DOHH2 (cell line): Measurements from ENCODE around the gene ACTRT3.

ENCODE experiments used
- H3F3A ChIP-seq: fragments of 200-600 bp; sonication (generic), shearing (Covaris generic); 2 replicates; pipeline ENCODE4 v1.6.0; 2016; ENCODE audit warnings: antibody characterized with exemption, mild to moderate bottlenecking; ENCODE audit not compliant: control insufficient read depth, insufficient read depth
- H3K27ac ChIP-seq: fragments of 200-600 bp; sonication (generic); 2 replicates; pipeline ENCODE4 v1.5.1; 2014; ENCODE audit warnings: low read depth, mild to moderate bottlenecking, low read length, moderate library complexity
- H3K27me3 ChIP-seq: fragments of 200-600 bp; sonication (generic); 2 replicates; pipeline ENCODE4 v1.6.1; 2014; ENCODE audit warnings: mild to moderate bottlenecking, low read length, mixed read lengths; ENCODE audit not compliant: control insufficient read depth
- H3K36me3 ChIP-seq: fragments of 200-600 bp; sonication (generic); 2 replicates; pipeline ENCODE4 v1.6.1; 2014; ENCODE audit warnings: mild to moderate bottlenecking, low read length, moderate library complexity, mixed read lengths; ENCODE audit not compliant: control insufficient read depth
- H3K4me1 ChIP-seq: fragments of 200-600 bp; sonication (generic); 2 replicates; pipeline ENCODE4 v1.6.1; 2014; ENCODE audit warnings: mild to moderate bottlenecking, low read length, mixed read lengths; ENCODE audit not compliant: control insufficient read depth
- H3K4me2 ChIP-seq: fragments of 200-600 bp; sonication (generic); 2 replicates; pipeline ENCODE4 v1.6.0; 2014; ENCODE audit warnings: mild to moderate bottlenecking, low read length, moderate library complexity
- H3K4me3 ChIP-seq: fragments of 200-600 bp; sonication (generic); 2 replicates; pipeline ENCODE4 v1.5.1; 2014; ENCODE audit warnings: mild to moderate bottlenecking, low read length, mixed read lengths
- H3K79me2 ChIP-seq: fragments of 200-600 bp; sonication (generic); 2 replicates; pipeline ENCODE4 v1.6.1; 2014; ENCODE audit warnings: mild to moderate bottlenecking, low read length, mixed read lengths; ENCODE audit not compliant: control insufficient read depth
- H3K9me2 ChIP-seq: fragments of 200-600 bp; sonication (generic); replicated peaks from 2 replicates; pipeline ENCODE4 v1.6.1; 2014; ENCODE audit warnings: mild to moderate bottlenecking, low read length, mixed read lengths; ENCODE audit not compliant: control insufficient read depth
- H3K9me3 ChIP-seq: fragments of 200-600 bp; sonication (generic); 2 replicates; pipeline ENCODE4 v1.6.1; 2014; ENCODE audit warnings: antibody characterized with exemption, low read length, mixed read lengths; ENCODE audit not compliant: control insufficient read depth, insufficient read depth
- H4K20me1 ChIP-seq: fragments of 200-600 bp; sonication (generic); 2 replicates; pipeline ENCODE4 v1.6.0; 2014; ENCODE audit warnings: low read depth, mild to moderate bottlenecking, antibody characterized with exemption, low read length, moderate library complexity; ENCODE audit not compliant: control insufficient read depth, insufficient read depth
- CTCF ChIP-seq: fragments of 200-600 bp; sonication (generic); IDR thresholded peaks from one replicate; pipeline ENCODE4 v1.5.1; 2014; ENCODE audit warnings: antibody characterized with exemption, mild to moderate bottlenecking, low read depth, low read length; ENCODE audit not compliant: poor library complexity, severe bottlenecking
- EZH2phosphoT487 ChIP-seq: fragments of 200-600 bp; sonication (generic); IDR thresholded peaks from 2 replicates; pipeline ENCODE4 v1.6.1; 2017; ENCODE audit warnings: borderline replicate concordance, mild to moderate bottlenecking, antibody characterized with exemption, low read length, moderate library complexity, mixed read lengths

The ACTRT3 gene

GRCh38 chr3:169787791-169788190 lies 18.4 kb upstream of the ACTRT3 start:
- TF ChIP-seq EZH2phosphoT487: no peak
- no peak for TF ChIP-seq CTCF
- H3K36me3 ChIP-seq: peaks cover 88% of the 10 kb centered on the region
- no peak overlapping the region for H3K27ac ChIP-seq
- H3K9me2 ChIP-seq: no peaks in the 10 kb centered on the region
- no peak overlapping the region for H3K4me2 ChIP-seq
- H3K9me3 ChIP-seq: no peaks in the 10 kb centered on the region
- no peaks in the 10 kb centered on the region for H3K27me3 ChIP-seq
- no peaks in the 10 kb centered on the region for H3K79me2 ChIP-seq
- H4K20me1 ChIP-seq: no peaks in the 10 kb centered on the region
- H3K4me3 ChIP-seq: no peak overlapping the region
- 0 out of 2 replicates have a peak, but pooled peaks cover 4% of the 10 kb centered on the region for H3K4me1 ChIP-seq
- H3F3A ChIP-seq: peaks cover 13% of the 10 kb centered on the region; the same call in 1 of the 2 replicates

DNA sequence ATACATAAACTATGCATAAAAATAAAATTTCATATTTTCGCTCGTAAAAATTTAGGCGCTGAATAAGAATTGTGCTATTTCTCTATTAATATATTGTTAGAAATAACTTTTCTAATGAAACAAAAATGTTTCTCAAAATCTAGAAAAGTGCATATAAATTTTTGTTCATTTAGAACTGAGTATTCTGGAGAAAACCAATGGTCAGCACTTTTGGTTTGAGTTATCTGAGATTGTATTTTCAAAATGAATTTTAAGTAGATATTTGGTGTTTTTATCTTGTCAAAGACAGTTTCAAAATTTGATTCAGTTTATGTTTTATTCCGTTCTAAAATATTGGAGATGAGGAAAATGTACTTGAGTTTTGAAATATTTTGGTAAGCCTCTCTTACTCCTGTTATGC lies 17.8 kb upstream of the ACTRT3 start:
- 0 out of 2 replicates have a peak, but pooled peaks cover 4% of the 10 kb centered on the region for H3K4me1 ChIP-seq
- H3K27ac ChIP-seq: no peak overlapping the region
- no peak overlapping the region for H3K4me2 ChIP-seq
- H3K79me2 ChIP-seq: no peaks in the 10 kb centered on the region
- H3K9me2 ChIP-seq: no peaks in the 10 kb centered on the region
- H3K4me3 ChIP-seq: no peak overlapping the region
- TF ChIP-seq CTCF (no peak), EZH2phosphoT487 (no peak)
- H3F3A ChIP-seq: peaks cover 13% of the 10 kb centered on the region; the same call in 1 of the 2 replicates
- H3K27me3 ChIP-seq: no peaks in the 10 kb centered on the region
- no peaks in the 10 kb centered on the region for H4K20me1 ChIP-seq
- H3K9me3 ChIP-seq: no peaks in the 10 kb centered on the region
- H3K36me3 ChIP-seq: peaks cover 89% of the 10 kb centered on the region

DNA sequence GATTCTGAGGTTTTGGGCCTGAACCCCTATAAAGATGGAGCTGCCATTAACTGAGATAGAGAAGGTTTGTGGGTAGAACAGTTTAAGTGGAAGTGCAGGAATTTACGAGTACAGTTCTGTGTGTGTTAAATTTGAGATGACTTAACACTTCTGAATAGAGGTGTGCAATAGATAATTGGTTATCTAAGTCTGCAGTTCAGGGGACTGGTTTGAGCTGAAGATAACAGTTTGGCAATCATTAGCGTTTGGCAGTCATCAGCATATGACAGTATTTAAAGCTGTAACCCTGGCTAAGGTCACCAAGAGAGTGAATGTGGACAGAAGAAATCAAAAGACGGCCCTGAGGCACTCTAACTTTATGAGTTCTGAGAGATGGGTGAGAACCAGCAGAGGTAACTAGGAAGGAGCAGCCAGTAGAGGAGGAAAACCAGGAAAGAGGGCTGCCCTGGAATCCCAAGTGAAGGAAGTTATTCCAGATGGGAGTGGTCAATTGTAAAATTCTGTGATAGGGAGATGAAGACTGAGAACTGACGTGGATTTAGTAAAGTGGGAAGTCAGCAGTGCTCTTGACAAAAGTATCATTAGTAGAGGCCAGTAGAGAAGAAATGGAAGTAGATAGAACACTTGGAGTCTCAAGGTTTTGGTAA lies 12.0 kb upstream of the ACTRT3 start:
- Histone ChIP-seq H3K9me3 (no peaks in the 10 kb centered on the region), H3K4me1 (peaks cover 5% of the 10 kb centered on the region), H3F3A (0 out of 2 replicates have a peak, but pooled peaks cover 5% of the 10 kb centered on the region), H3K27ac (no peak overlapping the region), H3K4me3 (no peak overlapping the region), H3K9me2 (no peaks in the 10 kb centered on the region), H4K20me1 (no peaks in the 10 kb centered on the region), H3K27me3 (no peaks in the 10 kb centered on the region), H3K4me2 (no peak overlapping the region), H3K79me2 (peaks cover 49% of the 10 kb centered on the region), H3K36me3 (peaks cover 96% of the 10 kb centered on the region)
- TF ChIP-seq CTCF (no peak), EZH2phosphoT487 (no peak)
